ENCODE data around the gene GAL. TPM values are rescaled to one million over a fixed set of nuclear protein-coding genes. Genes with fewer than 3 reads are reported as not detected.

Gene GAL
- total and polyA plus RNA-seq, 2 experiments from 2014 or later = 0.97 to 24.7 TPM

DNA sequence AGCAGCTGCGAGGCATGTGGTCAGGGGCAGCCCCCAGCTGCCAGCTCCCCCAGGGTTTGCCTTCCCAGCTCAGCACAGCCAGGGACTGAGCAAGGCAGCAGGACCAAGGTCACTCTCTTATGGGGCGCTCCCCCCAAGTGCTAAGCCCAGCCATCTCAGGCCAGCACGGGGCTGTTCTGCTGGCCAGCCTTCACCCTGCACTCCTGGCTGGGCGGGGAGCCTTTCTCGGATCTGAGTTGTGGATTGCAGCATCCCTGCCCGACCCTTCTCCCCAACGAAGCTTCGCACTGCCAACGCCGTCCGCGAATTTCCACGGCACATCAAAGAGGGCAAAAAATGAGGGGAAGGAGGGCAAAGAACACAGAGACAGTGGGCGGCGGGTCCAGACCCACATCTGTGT lies 42.5 kb upstream of the GAL start:
- WGBS, 2 experiments (ENCODE audit: low coverage in 1 of 2, low lambda C conversion rate in 2 of 2, missing lambda C conversion rate in 2 of 2) = 76 to 79% methylated on average over 15 of the region's 15 CpGs
- H3K36me3 ChIP-seq (ENCODE audit: low read depth) = 0 out of 2 replicates have a peak, but pooled peaks cover 3% of the 10 kb centered on the region
- H3K4me3 ChIP-seq = no peak overlapping the region
- no peaks in the 10 kb centered on the region for H3K79me2 ChIP-seq (ENCODE audit: insufficient read depth)
- no peaks in the 10 kb centered on the region for H3K9me2 ChIP-seq (ENCODE audit: insufficient read depth)
- no peak for TF ChIP-seq EZH2phosphoT487 (IDR thresholded peaks at IDR 0.05; ENCODE audit: insufficient read depth, low read depth)
- TF ChIP-seq EZH2 (IDR thresholded peaks at IDR 0.05; ENCODE audit: insufficient read depth, poor library complexity, severe bottlenecking) = no peak
- H3K4me1 ChIP-seq (ENCODE audit: insufficient read depth) = no peaks in the 10 kb centered on the region
- no peaks in the 10 kb centered on the region for H4K20me1 ChIP-seq (ENCODE audit: insufficient read depth)
- no peak overlapping the region for H3K27ac ChIP-seq
- in situ Hi-C loops (cut with MboI) = no loop called here
- H3K9ac ChIP-seq = no peak overlapping the region
- H2AFZ ChIP-seq = no peak overlapping the region
- H3K9me3 ChIP-seq (ENCODE audit: low read depth) = peaks cover 6% of the 10 kb centered on the region
- H3F3A ChIP-seq (ENCODE audit: insufficient read depth) = no peaks in the 10 kb centered on the region
- H3K4me2 ChIP-seq (ENCODE audit: unreplicated experiment) = no peak overlapping the region
- no peak for DNase-seq
- H3K27me3 ChIP-seq (replicated peaks; ENCODE audit: insufficient read depth) = peaks cover 24% of the 10 kb centered on the region

DNA sequence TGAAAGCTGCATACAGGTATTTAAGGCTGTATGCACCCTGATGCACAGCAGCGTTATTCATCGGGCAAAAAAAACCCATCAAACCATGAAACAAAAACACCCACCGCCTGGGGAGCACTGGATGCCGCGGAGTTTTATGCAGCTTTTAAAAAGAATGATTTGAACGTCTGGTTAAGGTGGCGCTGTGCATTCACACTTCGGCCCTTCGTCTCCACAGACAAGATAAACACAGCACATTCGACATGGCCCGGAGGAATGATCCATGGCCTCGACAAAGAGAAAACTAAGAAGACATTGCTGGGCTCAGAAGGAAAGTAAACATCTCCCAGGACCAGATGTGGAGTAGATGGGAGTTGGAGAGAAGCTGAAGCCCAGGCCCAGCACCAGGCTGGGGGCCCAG lies 40.8 kb upstream of the GAL start:
- WGBS, 2 experiments (ENCODE audit: low coverage in 1 of 2, low lambda C conversion rate in 2 of 2, missing lambda C conversion rate in 2 of 2) = 28 to 36% methylated on average over 12 of the region's 12 CpGs
- no peaks in the 10 kb centered on the region for H3K9me2 ChIP-seq (ENCODE audit: insufficient read depth)
- H3F3A ChIP-seq (ENCODE audit: insufficient read depth) = no peaks in the 10 kb centered on the region
- peaks cover 10% of the 10 kb centered on the region for H3K9me3 ChIP-seq (ENCODE audit: low read depth)
- no peaks in the 10 kb centered on the region for H3K4me1 ChIP-seq (ENCODE audit: insufficient read depth)
- no peak overlapping the region for H2AFZ ChIP-seq
- H4K20me1 ChIP-seq (ENCODE audit: insufficient read depth) = no peaks in the 10 kb centered on the region
- in situ Hi-C loops (cut with MboI) = no loop called here
- peaks cover 36% of the 10 kb centered on the region for H3K27me3 ChIP-seq (replicated peaks; ENCODE audit: insufficient read depth)
- H3K4me2 ChIP-seq (ENCODE audit: unreplicated experiment) = no peak overlapping the region
- no peak overlapping the region for H3K4me3 ChIP-seq
- TF ChIP-seq EZH2phosphoT487 (IDR thresholded peaks at IDR 0.05; ENCODE audit: insufficient read depth, low read depth) (no peak), EZH2 (IDR thresholded peaks at IDR 0.05; ENCODE audit: insufficient read depth, poor library complexity, severe bottlenecking) (no peak)
- no peak overlapping the region for H3K9ac ChIP-seq
- H3K27ac ChIP-seq = no peak overlapping the region
- peak; percentile 22 for DNase-seq
- 0 out of 2 replicates have a peak, but pooled peaks cover 3% of the 10 kb centered on the region for H3K36me3 ChIP-seq (ENCODE audit: low read depth)
- no peaks in the 10 kb centered on the region for H3K79me2 ChIP-seq (ENCODE audit: insufficient read depth)

DNA sequence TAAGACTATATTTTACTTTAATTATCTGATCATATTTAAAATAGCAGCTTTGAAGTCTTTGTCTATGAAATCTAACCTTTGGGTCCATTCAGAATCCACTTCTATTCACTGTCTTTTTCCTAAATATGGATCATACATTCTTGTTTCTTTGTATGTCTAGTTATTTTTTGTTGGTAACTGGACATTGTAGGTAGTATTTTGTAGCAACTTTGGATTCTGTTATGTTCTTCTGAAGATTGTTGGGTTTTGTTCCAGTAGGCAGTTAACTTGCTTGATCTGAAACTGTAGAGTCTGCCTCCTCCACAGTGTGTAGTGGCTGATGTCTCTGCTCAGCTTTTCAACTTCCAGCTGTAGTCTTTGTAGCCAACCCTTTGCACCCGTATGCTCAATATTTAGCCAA lies 37.5 kb upstream of the GAL start:
- TF ChIP-seq EZH2 (IDR thresholded peaks at IDR 0.05; ENCODE audit: insufficient read depth, poor library complexity, severe bottlenecking) (no peak), EZH2phosphoT487 (IDR thresholded peaks at IDR 0.05; ENCODE audit: insufficient read depth, low read depth) (no peak)
- Histone ChIP-seq H3K36me3 (ENCODE audit: low read depth) (0 out of 2 replicates have a peak, but pooled peaks cover 3% of the 10 kb centered on the region), H3K4me1 (ENCODE audit: insufficient read depth) (no peaks in the 10 kb centered on the region), H3K9me3 (ENCODE audit: low read depth) (peaks cover 10% of the 10 kb centered on the region), H3F3A (ENCODE audit: insufficient read depth) (no peaks in the 10 kb centered on the region), H3K4me3 (no peak overlapping the region), H3K9me2 (ENCODE audit: insufficient read depth) (no peaks in the 10 kb centered on the region), H3K9ac (no peak overlapping the region), H3K4me2 (ENCODE audit: unreplicated experiment) (no peak overlapping the region), H3K27ac (no peak overlapping the region), H3K79me2 (ENCODE audit: insufficient read depth) (no peaks in the 10 kb centered on the region), H4K20me1 (ENCODE audit: insufficient read depth) (no peaks in the 10 kb centered on the region), H2AFZ (no peak overlapping the region), H3K27me3 (replicated peaks; ENCODE audit: insufficient read depth) (peaks cover 52% of the 10 kb centered on the region)
- 67 to 71% methylated on average over 1 of the region's 1 CpG for WGBS, 2 experiments (ENCODE audit: low coverage in 1 of 2, low lambda C conversion rate in 2 of 2, missing lambda C conversion rate in 2 of 2)
- DNase-seq = no peak
- in situ Hi-C loops (cut with MboI) = no loop called here

DNA sequence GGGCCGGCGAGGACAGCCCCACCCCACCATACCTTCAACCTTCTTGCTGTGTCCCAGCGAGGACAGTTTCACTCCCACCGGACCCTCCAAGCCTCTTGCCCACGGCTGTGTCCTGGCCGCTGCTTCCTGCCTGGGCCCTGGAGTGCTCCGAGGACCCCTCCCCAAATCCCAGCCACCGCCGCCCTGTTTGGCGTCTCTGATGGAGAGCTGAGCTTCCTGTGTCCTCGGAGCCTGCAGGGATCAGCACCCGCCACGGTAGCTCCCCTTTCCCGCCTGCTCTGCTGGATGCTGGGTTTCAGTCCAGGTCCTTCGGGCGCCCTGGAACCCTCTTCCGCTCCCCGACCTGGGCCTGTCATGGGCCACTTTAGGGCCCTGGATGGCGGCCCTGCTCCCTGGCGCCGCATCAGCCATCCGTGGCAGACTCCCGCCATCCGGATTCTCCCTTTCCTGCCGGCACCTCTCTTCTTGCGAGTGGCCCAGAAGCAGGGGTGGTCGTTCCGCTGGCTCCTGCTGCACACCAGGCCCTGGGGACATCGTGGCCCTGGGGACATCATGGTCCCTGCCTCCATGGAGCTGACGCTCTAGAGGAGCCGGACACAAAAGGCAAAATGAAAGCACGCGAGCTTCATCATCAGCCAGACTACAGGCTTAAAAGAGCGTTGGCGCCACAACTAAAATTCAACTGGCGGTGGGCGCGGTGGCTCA lies 34.3 kb upstream of the GAL start:
- Histone ChIP-seq H3K4me3 (no peak overlapping the region), H3K4me1 (ENCODE audit: insufficient read depth) (no peaks in the 10 kb centered on the region), H3K27me3 (replicated peaks; ENCODE audit: insufficient read depth) (peaks cover 39% of the 10 kb centered on the region), H3K79me2 (ENCODE audit: insufficient read depth) (no peaks in the 10 kb centered on the region), H3K9me3 (ENCODE audit: low read depth) (peaks cover 10% of the 10 kb centered on the region), H3K36me3 (ENCODE audit: low read depth) (0 out of 2 replicates have a peak, but pooled peaks cover 3% of the 10 kb centered on the region), H2AFZ (no peak overlapping the region), H3K9ac (no peak overlapping the region), H3K9me2 (ENCODE audit: insufficient read depth) (no peaks in the 10 kb centered on the region), H3K27ac (no peak overlapping the region), H3F3A (ENCODE audit: insufficient read depth) (no peaks in the 10 kb centered on the region), H3K4me2 (ENCODE audit: unreplicated experiment) (no peak overlapping the region), H4K20me1 (ENCODE audit: insufficient read depth) (no peaks in the 10 kb centered on the region)
- 66 to 67% methylated on average over 36 to 38 of the region's 38 CpGs for WGBS, 2 experiments (ENCODE audit: low coverage in 1 of 2, low lambda C conversion rate in 2 of 2, missing lambda C conversion rate in 2 of 2)
- TF ChIP-seq EZH2phosphoT487 (IDR thresholded peaks at IDR 0.05; ENCODE audit: insufficient read depth, low read depth) = no peak
- no peak for TF ChIP-seq EZH2 (IDR thresholded peaks at IDR 0.05; ENCODE audit: insufficient read depth, poor library complexity, severe bottlenecking)
- DNase-seq = no peak
- in situ Hi-C loops (cut with MboI) = no loop called here
